NCI-H146 (cell line): ENCODE results near the gene RTTN.
"Not testable (repeated sequence)": the region's sequence is repeated elsewhere in the genome, so short reads cannot be mapped to it uniquely, and the experiment has no call there.

Experiments used
- DNase-seq: peaks from one replicate; lab custom pipeline; 2025; lab: John Stamatoyannopoulos, UW

The RTTN gene

DNA sequence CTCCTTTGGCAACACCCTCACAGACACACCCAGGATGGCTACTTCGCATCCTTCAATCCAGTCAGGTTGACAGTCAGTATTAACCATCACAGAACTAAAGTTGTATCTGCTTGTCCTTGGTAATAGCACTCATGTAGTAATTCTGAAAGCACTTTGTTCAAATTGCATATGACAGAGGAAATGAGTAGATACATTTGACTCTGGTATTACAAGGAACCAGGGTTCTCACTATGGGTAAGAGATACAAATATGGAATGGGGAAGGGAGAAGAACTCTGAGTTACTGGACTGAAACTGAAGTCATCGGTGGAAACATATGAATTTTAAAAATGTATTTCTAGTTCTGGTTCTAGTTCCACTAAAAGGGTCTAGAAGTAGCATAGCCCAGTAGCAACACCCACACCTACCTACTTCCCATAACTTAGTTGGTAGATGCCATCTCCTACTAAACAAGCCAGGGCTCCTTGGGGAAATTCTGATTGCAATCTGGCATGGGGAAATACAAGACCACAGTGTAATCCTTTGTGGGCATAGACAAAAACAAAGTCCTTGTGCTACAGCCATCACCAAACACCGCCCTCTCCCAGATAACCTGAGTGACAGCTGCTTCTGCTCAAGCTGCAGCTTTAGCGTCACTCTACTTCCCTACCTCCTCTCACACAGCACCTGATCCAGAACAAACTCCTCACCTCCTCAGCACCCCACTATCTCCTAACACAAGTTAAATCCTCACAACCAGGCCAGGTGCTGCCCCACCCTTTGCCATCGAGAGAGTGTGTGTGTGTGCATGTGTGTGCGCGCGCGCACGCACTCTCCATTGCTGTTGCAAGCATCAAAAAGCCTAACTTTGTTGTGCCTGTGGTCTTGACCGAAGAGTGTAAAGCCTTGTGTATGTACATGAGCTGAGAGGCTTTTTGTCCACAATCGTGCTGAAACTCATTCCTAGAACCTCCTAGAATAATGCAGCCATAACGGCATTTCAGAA lies 226.5 kb downstream of the RTTN start:
- no peak for DNase-seq

DNA sequence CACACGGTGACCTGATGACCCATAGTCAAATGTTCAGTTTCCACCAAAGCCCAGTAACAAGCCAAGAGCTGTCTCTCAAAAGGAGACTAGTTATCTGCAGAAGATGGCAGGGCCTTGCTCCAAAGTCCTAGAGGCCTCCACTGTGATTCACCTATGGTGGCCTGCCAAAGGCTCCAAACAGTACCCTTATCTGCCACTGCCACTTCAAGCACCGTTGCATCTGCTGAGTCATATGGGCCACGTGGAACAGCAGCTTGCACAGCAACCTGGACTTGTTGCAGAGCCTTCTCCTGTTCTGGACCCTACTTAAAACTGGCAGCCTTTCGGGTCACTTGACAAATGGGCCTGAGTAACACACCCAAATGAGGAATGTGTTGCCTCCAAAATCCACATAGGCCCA lies 230.2 kb downstream of the RTTN start:
- DNase-seq: not testable (repeated sequence)

DNA sequence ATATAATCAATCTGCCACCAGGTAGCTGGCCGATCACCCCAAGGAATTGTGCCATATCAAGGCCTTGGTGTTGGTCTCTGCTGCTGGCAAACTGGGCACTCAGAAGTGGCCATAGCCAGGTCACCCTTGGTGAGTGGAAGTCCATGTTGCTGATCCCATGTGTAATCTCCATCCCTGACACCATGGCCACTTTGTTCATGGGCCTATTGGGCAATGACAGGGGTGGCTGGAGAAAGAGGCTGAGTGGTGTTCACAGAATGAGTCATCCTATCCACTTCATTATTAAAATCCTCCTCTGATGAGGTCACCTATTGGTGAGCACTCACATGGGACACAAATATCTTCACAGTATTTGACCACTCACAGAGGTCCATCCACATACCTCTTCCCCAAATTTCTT lies 231.1 kb downstream of the RTTN start:
- no peak for DNase-seq

GRCh38 chr18:69969491-69969890 lies 236.0 kb downstream of the RTTN start:
- no peak for DNase-seq

- DNase-seq: peak; percentile 98
Measured at GRCh38 chr18:69968039-69968438, 237.4 kb downstream of the RTTN start.

- DNase-seq: no peak
Measured at GRCh38 chr18:69963196-69963595, 242.3 kb downstream of the RTTN start.

DNA sequence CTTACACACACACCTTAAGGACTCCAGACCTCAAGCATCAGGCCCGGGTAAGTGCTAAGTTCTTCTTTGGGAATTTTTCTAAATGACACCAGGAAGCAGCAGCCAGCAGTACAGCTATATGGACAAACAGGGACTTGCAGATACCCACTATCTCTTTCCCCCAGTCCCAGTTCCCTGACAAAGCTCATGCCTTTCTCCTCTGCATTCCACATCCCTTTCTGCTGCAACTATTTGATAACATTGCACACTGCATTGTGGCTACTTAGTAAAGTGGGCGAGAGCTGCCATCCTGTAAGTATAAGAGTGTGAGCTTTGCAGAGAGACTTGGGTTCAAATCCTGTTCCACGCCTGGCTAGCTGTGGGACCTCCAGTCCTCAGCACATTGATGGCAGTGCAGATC lies 243.8 kb downstream of the RTTN start:
- peak; percentile 40 for DNase-seq

GRCh38 chr18:69958422-69958821 lies 247.1 kb downstream of the RTTN start:
- DNase-seq: peak; percentile 21

DNA sequence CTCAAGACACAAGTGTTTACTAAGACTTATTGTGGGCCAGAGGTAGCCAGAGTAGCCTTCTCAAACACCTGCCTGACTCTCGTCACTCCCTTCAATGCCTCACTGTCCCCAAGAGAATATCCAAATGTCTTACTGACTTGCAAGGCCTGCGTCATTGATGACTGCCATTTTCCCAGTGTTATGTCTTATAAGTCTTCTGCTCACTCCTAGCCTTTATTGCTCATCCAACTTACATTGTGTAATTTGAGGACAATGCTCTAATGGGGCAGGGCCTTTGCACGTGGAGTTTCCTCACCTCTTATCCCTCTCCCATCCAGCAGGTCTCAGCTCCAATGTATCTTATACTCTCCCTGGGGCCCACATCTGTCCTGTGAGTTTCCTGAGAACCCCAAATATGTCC lies 247.7 kb downstream of the RTTN start:
- DNase-seq: no peak

- DNase-seq: peak; percentile 86
Measured at GRCh38 chr18:69956665-69957620, 248.5 kb downstream of the RTTN start.

DNA sequence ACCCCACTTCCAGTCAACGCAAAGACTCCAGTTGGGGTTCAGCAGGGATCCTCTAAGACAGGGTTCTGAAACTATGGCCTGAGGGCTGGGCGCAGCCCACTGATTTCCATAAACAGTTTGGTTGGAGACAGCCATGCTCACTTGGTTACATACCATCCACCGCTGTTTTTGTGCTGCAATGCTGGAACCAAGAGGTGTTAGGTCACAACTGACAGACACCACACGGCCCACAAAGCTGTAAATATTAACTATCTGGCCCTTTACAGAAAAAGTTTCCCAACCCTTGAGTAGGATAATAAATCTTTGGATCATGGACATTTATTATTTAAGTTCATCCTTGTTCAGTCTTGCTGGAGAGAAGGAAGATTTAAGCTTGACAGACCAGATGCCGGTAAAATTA lies 249.4 kb downstream of the RTTN start:
- peak; percentile 44 for DNase-seq

GRCh38 chr18:69954719-69955480 lies 250.6 kb downstream of the RTTN start:
- peak; percentile 21 for DNase-seq

- DNase-seq: no peak
Measured at GRCh38 chr18:69953191-69953590, 252.3 kb downstream of the RTTN start.
